HUES48 (cell line): ENCODE measurements around the gene TRABD.

ENCODE experiments used
- H3K27ac ChIP-seq: one replicate; pipeline ENCODE4 v1.7.0; 2013; ENCODE audit warnings: low read depth, low read length, inconsistent platforms
- H3K27me3 ChIP-seq: 2 replicates; pipeline ENCODE4 v1.6.1; 2013; ENCODE audit warnings: mild to moderate bottlenecking, low read length; ENCODE audit not compliant: control insufficient read depth, insufficient read depth
- H3K36me3 ChIP-seq: 2 replicates; pipeline ENCODE4 v1.6.1; 2013; ENCODE audit warnings: low read length; ENCODE audit not compliant: control insufficient read depth, insufficient read depth
- H3K4me1 ChIP-seq: 2 replicates; pipeline ENCODE4 v1.6.1; 2013; ENCODE audit warnings: mild to moderate bottlenecking, low read length; ENCODE audit not compliant: control insufficient read depth, insufficient read depth
- H3K4me3 ChIP-seq: 2 replicates; pipeline ENCODE4 v1.5.1; 2013; ENCODE audit warnings: mild to moderate bottlenecking, low read depth, low read length
- H3K9ac ChIP-seq: 2 replicates; pipeline ENCODE4 v1.6.1; 2013; ENCODE audit warnings: mild to moderate bottlenecking, low read depth, low read length, moderate library complexity
- H3K9me3 ChIP-seq: 2 replicates; pipeline ENCODE4 v1.6.1; 2013; ENCODE audit warnings: low read length; ENCODE audit not compliant: control insufficient read depth, insufficient read depth

Gene TRABD

DNA sequence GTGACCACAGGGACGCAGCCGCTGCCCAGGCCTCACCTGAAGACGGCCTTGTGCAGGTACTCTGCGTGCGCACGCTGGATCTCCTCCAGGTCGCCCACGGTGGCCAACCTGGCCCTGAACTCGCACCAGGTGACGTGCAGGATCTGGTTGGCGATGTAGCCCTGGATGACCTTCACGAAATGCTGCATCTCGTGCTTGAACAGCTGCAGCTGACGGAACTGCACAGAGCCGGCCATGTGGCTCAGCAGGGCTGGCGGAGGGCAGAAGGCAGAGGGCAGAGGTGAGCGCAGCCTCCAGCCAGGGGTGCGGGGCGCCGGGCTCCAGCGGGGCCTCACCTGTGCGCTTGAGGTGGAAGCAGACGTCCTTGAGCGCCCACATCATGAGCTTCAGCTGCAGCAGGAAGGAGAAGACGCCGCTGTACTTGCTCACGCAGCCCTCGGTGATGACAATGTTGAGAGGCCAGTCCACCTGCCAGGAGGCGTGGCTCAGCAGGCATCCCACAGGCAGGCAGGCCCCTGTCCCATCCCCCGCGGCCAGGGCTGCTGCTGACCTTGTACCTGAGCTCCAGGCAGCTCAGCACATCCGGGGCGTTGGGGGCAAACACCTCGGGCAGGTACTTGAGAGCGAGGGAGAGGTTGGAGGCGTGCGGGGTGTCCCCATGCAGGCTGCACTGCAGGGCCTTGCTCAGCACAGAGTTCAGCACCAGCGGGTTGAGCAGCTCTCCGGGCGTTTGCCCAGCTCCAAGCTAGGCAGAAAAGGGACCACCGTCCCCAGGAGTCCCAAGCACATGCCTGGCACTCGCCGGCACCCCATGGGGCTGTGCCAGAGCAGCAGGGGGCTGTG, 32.7 kb downstream of the TRABD start:
- Histone ChIP-seq H3K9ac (no peak overlapping the region), H3K9me3 (no peaks in the 10 kb centered on the region), H3K4me3 (no peak overlapping the region), H3K27me3 (no peaks in the 10 kb centered on the region), H3K4me1 (no peaks in the 10 kb centered on the region), H3K27ac (no peak overlapping the region), H3K36me3 (peaks cover 82% of the 10 kb centered on the region)

DNA sequence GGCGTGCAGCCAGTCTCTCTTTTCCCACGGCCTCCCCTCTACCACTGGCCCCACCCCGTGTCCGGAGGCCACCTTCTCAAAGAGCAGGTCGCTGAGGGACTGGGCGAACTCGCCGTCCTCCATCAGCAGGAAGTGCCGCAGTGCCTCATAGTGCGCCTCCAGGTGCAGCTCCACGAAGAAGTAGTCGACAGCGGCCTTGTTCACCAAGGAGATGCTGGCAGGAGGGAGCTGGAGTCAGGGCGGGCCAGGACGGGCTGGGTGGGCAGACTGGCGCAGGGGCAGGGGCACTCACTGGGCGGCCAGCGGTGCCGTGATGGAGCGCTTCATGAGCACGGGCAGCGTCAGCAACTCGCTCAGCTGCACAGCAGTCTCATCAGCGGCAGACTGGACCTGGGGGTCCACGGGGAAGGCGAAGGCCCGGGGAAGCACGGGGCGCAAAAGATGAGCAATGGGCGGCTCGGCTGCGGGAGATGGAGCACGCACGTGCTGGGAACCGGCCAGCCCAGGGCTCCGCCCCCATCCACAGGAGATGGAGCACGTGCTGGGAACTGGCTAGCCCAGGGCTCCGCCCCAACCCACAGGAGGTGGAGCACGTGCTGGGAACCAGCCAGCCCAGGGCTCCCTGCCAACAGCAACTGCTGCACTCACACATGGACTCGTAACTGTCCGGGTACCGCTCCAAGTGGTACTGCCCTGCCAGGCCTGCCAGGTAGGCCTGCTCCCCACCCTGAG, 33.4 kb downstream of the TRABD start:
- no peaks in the 10 kb centered on the region for H3K9me3 ChIP-seq
- no peaks in the 10 kb centered on the region for H3K4me1 ChIP-seq
- H3K4me3 ChIP-seq: no peak overlapping the region
- H3K36me3 ChIP-seq: peaks cover 83% of the 10 kb centered on the region
- H3K9ac ChIP-seq: no peak overlapping the region
- H3K27ac ChIP-seq: no peak overlapping the region
- no peaks in the 10 kb centered on the region for H3K27me3 ChIP-seq

DNA sequence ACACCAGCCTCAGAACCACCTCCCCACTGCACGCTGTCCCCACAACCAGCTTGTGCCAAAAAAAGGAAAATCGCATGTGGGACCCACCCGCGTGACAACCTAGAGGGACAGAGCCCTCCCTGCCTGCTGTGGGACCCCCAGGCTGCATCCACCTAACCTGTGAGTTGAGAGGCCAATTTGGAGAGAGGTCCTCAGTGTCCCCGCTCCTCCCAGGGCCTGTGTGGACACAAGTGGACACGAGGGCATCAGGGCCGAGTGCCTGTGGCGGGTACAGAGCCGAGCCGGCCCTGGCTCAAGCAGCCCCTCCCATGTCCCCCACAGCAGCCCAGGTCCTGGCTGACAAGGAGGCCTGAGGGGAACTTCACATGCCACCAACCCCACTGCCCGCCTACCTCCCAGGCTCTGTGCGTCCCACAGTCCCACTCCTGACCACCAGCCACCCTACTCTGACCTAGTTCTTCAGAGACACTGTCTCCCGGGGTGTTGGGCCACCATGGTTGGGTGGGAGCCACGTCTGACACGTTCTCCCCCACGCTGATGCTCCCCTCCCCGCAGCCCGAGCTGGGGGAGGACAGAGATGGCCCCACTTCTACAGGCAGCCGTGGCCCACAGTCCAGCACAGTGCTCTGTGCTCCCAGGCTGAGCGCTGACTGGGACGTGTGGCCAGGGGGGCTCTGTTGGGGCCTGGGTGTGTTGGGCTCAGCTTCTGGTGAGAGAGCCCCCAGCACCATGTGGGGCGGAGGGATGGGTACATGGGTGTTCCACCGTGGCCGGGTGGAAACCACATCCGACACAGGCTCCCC, 34.3 kb downstream of the TRABD start:
- Histone ChIP-seq H3K36me3 (peaks cover 83% of the 10 kb centered on the region), H3K4me1 (no peaks in the 10 kb centered on the region), H3K9me3 (no peaks in the 10 kb centered on the region), H3K9ac (no peak overlapping the region), H3K27ac (no peak overlapping the region), H3K27me3 (no peaks in the 10 kb centered on the region), H3K4me3 (no peak overlapping the region)

DNA sequence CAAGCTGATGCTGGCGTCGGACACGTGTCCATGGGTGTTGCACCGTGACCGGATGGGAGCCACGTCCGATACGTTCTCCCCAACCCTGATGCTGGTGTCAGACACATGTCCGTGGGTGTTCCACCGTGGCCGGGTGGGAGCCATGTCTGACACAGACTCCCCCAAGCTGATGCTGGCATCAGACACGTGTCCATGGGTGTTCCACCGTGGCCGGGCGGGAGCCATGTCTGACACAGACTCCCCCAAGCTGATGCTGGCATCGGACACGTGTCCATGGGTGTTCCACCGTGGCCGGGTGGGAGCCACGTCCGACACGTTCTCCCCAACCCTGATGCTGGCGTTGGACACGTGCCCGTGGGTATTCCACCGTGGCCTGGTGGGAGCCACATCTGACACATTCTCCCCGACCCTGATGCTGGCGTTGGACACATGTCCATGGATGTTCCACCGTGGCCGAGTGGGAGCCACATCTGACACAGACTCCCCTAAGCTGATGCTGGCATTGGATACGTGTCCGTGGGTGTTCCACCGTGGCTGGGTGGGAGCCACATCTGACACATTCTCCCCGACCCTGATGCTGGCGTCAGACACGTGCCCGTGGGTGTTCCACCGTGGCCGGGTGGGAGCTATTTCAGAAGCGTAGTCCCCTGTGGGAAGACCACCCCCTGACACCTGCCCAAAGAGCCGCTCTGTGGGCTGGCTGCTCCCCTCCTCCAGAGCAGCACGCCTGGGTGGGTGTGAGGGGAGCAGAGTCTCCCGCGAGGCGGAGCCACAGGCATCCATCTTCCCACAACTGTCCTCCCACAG, 35.1 kb downstream of the TRABD start:
- Histone ChIP-seq H3K4me1 (no peaks in the 10 kb centered on the region), H3K9ac (no peak overlapping the region), H3K4me3 (no peak overlapping the region), H3K27ac (no peak overlapping the region), H3K36me3 (peaks cover 80% of the 10 kb centered on the region), H3K27me3 (no peaks in the 10 kb centered on the region), H3K9me3 (no peaks in the 10 kb centered on the region)

DNA sequence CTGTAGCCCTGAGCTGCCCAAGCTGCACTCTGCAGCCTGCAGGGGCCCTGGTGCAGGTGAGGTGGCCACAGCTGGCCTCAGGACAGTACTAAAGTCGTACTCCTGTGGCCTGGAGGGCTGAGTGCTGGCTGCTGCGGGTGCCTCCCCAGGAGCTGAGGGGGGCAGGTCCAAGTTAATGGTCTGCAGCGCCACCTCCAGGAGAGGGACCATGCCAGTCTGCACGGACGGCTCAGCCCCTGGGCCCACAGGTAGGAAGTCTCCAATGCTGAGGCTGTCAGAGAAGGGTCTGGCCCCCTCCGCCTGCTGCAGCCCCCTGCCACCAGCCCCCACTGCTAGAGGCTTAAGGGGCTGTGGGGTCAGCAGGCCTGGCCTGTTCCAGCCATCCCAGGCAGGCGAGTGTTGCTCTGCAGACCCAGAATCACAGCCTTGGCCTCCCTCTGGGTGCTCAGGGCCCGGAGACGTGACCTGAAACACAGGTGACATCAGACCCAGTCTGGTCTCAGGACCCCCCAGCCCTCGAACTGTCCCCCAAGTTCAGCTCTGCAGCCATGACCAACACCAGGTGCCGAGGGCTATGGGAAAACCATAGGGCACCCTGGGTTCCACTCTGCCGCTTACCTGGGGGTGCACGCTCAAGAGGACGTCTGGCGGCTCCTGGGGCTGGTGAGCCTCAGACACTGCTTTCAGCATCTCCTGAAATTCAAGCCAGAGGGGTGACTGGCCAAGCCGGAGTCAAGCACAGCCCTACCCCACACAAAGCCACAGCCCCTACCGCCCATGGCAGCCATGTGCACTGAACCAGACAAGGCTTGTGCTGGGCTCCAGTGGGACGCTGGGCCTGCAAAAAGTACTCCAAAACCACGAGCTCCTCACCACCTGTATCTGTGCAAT, 35.9 kb downstream of the TRABD start:
- no peak overlapping the region for H3K4me3 ChIP-seq
- H3K36me3 ChIP-seq: peaks cover 75% of the 10 kb centered on the region
- no peaks in the 10 kb centered on the region for H3K4me1 ChIP-seq
- no peaks in the 10 kb centered on the region for H3K27me3 ChIP-seq
- no peak overlapping the region for H3K9ac ChIP-seq
- no peaks in the 10 kb centered on the region for H3K9me3 ChIP-seq
- H3K27ac ChIP-seq: no peak overlapping the region

DNA sequence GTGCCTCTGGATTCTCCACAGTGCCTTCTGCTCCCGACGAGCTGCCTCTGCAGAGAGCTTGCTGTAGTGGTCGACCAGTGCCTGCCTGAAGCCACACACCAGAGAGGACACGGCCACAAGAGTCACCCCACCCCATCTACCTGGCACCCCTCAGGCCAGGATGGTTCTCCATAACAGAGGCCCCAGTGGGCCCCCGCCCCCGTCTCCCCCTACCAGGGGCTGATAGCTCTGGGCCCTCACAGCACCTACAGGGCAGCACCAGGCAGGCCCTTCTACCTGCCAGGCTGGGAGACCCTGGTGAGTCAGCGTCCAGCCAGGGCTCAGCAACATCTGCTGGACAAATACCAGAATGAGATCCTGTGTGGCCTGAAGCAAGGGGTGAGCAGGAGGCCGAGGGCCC, 36.8 kb downstream of the TRABD start:
- peaks cover 67% of the 10 kb centered on the region for H3K36me3 ChIP-seq
- H3K27me3 ChIP-seq: no peaks in the 10 kb centered on the region
- no peaks in the 10 kb centered on the region for H3K9me3 ChIP-seq
- H3K4me3 ChIP-seq: no peak overlapping the region
- no peak overlapping the region for H3K9ac ChIP-seq
- no peaks in the 10 kb centered on the region for H3K4me1 ChIP-seq
- H3K27ac ChIP-seq: no peak overlapping the region

DNA sequence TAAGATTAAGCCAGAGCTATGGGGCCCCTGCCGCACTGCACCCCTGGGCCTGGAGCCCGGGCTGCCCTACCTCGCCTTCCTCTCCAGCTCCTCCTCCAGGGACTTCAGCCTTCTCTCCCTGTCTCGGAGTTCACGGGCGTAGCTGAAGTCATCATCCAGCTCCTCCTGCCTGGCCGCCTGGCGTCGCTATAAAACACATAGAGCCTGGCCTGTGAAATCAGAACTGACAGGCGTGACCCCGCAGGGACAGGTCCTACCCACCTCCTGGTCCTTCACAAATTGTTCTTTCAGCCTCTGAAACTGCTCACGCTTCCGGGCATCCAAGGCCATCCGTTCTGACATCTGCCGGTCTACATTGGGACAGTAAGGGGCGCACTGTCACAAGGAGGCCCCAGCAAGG, 38.4 kb downstream of the TRABD start:
- Histone ChIP-seq H3K27me3 (no peaks in the 10 kb centered on the region), H3K4me1 (no peaks in the 10 kb centered on the region), H3K4me3 (no peak overlapping the region), H3K9me3 (no peaks in the 10 kb centered on the region), H3K9ac (no peak overlapping the region), H3K27ac (no peak overlapping the region), H3K36me3 (peaks cover 51% of the 10 kb centered on the region)

DNA sequence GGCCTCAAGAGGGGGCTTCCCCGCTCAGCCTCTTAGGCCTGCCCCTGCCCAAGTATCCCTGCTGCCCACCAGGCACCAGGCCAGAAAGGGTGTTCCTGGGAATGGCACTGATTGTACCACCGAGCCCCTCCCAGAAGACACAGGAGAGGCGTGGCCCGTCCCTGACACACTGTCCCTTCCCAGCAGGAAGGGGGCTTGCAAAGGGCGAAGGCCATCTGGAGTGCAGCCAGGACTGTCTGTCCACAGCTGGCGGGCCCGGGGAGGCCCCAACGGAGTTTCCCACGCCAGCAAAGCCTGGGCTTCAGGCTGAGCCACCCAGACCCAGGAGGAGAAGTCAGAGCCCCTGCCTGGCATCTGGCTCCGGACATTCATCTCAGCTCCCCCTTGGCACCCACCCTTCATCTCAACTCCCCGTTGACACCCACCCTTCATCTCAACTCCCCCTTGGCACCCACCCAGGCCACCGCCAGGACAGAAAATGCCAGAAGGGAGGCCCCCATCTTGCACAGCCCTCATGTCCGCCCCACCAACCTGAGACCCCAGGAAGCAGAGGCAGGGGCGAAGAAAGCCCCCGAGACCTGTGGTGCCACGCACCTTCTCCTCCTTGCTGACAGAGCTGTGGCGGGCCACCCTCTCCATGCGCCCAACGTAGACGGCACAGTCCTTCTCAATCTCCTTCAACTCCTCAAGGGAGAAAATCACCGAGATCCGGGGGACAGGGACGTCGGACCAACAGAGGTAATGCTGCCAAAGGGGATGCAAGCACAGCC, 39.7 kb downstream of the TRABD start:
- H3K27ac ChIP-seq: no peak overlapping the region
- H3K9me3 ChIP-seq: no peaks in the 10 kb centered on the region
- no peak overlapping the region for H3K4me3 ChIP-seq
- no peaks in the 10 kb centered on the region for H3K27me3 ChIP-seq
- no peak overlapping the region for H3K9ac ChIP-seq
- H3K36me3 ChIP-seq: peaks cover 54% of the 10 kb centered on the region
- H3K4me1 ChIP-seq: no peaks in the 10 kb centered on the region

DNA sequence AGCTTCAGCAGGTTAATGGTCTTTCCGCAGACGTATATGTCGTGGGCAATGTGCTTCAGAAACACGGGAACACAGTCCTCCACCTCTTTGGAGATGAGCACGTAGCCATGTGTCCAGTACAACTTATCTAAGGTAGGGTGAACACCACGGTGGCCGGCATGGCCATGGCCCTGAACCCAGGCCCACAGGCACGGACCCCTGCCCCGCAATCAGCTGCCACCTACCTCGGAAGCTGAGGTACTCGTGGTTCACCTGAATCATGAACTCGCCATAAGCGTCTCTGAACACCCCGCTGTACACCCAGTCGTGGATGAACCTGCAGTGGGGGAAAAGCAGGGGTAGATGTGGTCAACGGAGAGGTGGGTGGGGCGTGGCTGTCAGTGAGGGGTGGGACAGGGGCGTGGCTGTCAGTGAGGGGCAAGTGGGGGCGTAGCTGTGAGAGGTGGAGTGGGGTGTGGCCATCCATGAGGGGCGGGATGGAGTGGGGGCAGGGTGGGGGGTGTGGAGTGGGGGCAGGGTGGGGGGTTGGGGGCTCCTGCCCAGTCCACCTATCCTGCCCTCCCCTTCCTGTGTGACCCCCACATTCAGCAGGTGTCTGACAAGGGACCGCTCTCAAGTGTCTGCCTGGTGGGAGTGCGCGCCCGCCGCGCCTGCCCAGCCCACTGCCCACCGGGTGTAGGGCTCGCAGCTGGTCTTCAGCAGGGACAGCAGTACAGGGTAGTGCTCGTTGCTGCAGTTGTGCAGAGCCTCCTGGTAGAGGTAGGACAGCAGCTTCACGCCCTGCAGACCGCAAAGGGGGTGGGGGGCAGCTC, 40.6 kb downstream of the TRABD start:
- Histone ChIP-seq H3K4me1 (no peaks in the 10 kb centered on the region), H3K4me3 (no peak overlapping the region), H3K9ac (no peak overlapping the region), H3K27me3 (no peaks in the 10 kb centered on the region), H3K27ac (no peak overlapping the region), H3K36me3 (peaks cover 46% of the 10 kb centered on the region), H3K9me3 (no peaks in the 10 kb centered on the region)
